Stimulated activated CD4-positive, alpha-beta T cell treated with anti-CD3 and anti-CD28 coated beads, Interleukin-4, amount 100 ng/mL, for 4 hours (primary cell): ENCODE data around the gene WDR5.

Experiments
- DNase-seq, 2 experiments: peaks; one replicate each; pipeline ENCODE4 v3.0.0-alpha.2; 2020

Gene WDR5

DNA sequence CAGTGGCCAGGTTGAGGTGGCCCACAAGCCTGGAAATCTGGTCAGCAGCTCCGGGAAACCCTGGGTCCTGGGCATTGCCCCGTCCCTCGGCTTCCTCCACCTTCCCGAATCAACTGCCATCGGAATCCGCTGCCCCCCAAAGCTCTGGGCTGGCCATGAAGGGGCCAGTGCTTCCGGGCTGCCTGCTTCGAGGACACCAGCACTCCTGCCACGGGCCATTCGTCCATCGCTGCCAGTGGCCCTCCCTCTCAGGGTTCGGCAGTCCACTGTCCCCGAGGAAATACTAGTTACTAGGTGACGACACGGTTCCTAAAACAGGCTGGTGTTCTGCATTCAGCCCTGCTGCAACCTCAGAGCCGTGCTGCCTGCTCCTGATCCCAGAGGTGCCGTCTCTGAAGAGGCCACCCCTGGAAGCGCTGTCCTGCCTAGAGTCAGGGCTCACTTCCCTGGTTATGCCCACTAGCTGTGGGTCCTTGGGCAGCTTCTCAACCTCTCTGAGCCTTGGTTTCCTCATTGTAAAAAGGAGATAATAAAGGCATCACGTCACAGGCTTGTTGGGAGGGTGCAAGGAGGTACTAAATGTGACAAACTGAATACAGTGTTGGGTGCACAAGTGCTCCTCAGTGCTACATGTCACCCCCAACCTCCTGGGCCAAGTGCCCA lies 3.5 kb upstream of the WDR5 start:
- no peak for DNase-seq

- DNase-seq: no peak
Observed at GRCh38 chr9:134134949-134135342, 936 bp upstream of the WDR5 start.

GRCh38 chr9:134136118-134136995 lies 475 bp downstream of the WDR5 start:
- DNase-seq: peak in 1 of 2 experiments; percentile 28

- no peak for DNase-seq
Observed at GRCh38 chr9:134136996-134137299, 1.1 kb downstream of the WDR5 start.

- DNase-seq: no peak
Observed at GRCh38 chr9:134138292-134138691, 2.4 kb downstream of the WDR5 start.

DNA sequence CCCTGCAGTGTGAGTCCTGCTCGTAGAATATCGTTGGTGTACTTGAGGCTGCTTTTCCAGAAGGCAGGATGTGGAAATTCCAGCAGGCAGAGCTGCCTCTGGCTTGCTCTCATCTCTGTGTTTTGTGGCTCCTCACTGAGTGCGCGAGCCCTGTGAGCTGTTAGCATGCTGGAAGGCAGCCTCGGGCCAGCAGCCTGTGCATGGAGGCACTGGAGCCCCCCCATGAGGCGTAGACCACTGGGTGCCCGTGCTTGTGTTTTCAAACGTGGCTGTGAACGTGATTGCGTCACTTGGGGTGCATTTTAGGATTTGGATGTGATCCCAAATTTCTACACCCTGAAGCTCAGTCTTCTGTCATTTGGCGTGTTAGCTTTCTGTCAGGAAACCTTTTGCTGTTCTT lies 3.2 kb downstream of the WDR5 start:
- no peak for DNase-seq

DNA sequence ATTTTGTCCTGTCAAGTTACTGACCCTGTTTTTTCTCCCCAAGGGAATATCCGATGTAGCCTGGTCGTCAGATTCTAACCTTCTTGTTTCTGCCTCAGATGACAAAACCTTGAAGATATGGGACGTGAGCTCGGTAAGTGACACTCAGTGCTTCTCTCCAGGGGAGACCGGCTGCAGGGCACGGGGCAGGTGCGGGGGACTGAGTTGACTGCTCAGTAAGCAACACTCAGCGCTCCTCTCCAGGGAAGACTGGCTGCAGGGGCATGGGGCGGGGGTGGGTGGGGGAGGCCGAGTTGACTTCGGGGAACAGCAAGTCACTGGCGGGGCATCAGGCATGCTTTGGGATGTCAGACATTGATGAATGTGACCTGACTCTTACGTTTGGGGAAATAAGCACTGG lies 6.0 kb downstream of the WDR5 start:
- DNase-seq: no peak

- DNase-seq: no peak
Observed at GRCh38 chr9:134144801-134145200, 8.9 kb downstream of the WDR5 start.

DNA sequence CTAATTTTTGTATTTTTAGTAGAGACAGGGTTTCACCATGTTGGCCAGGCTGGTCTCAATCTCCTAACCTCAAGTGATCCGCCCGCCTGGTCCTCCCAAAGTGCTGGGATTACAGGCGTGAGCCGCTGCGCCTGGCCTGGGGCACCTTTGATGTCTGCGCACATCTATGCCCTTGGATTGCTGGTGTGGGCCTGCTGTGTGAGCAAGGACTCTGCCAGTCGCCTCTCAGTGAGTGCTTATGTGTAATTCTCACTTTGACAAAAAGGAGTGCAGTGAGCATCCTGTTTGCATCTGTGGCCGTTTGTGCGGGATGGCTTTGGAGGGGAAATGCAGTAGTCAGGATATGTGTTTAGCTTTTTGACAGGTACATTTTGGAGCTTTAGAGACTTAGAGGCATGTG lies 9.4 kb downstream of the WDR5 start:
- DNase-seq: no peak

DNA sequence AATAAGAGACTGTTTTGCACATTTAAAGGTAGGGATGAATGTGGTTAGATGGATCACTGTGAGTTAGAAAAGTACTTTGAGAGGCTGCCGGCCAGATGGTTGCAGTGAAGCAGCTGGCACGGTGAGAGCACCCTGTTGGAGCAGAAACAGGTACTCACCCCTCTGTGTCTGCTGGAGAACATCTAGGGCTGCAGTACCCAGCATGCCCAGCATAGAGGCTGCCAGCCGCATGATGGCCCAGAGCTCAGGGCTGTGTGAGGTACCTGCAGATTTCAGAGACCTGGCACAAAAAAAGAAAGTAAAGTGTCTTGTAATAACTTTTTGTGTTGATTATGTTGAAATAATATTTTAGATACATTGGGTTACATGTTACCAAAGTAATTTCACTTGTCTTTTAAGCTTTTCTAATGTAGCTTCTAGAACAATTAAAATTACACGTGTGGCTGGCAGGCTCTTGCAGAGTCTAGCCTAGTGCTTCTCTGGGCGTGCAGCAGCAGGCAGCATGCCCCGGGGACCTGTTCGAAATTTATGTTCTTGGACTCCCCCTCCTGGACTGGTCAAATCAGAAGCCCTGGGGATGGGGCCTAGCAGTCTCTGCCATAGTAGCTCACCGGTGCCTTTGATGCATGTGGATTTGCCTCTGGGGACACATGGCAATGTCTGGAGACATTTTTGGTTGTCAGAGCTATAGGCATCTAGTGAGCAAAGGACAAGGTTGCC lies 11.1 kb downstream of the WDR5 start:
- no peak for DNase-seq

DNA sequence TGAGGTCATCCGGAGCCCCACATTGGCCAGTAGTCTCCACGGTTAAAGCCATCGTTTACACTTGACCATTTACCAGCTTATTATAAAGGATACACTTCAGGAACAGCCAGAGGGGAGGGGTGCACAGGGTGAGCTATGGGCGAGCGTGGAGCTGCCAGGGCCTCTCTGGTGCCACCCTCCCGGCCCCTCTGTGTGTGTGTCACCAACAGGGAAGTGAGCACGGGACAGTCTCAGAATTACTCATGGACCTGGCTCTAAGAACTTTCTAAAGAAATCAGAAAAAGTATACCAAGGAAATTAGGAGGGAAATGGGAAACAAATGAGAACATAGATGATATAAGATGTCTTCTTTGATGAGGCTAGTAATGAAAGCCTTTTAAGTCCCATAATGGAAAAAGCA lies 13.5 kb downstream of the WDR5 start:
- DNase-seq: no peak

GRCh38 chr9:134150557-134151214 lies 14.8 kb downstream of the WDR5 start:
- no peak for DNase-seq

DNA sequence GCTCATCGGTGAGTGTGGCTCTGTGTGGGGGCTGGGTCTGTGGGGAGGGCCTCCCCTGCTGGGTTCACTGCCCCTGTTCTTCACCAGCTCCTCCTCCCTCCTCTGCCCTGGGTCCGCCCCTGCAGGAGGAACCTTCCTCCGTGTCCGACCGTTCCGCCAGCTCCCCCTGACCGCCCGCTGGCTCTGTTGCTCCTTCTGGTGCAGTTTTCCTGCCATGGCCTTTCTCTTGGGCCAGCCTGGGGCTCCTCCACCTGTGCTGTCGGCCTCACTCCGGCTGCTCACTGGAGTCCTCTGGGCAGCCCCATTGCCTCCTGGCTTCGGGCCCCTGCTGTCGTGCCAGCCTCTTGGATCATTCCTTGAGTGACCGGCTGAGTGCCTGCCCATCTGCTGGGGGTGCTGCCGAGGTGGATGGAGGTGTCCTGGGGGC lies 16.2 kb downstream of the WDR5 start:
- DNase-seq: no peak

GRCh38 chr9:134152488-134152887 lies 16.6 kb downstream of the WDR5 start:
- DNase-seq: no peak

GRCh38 chr9:134153450-134153849 lies 17.6 kb downstream of the WDR5 start:
- no peak for DNase-seq

DNA sequence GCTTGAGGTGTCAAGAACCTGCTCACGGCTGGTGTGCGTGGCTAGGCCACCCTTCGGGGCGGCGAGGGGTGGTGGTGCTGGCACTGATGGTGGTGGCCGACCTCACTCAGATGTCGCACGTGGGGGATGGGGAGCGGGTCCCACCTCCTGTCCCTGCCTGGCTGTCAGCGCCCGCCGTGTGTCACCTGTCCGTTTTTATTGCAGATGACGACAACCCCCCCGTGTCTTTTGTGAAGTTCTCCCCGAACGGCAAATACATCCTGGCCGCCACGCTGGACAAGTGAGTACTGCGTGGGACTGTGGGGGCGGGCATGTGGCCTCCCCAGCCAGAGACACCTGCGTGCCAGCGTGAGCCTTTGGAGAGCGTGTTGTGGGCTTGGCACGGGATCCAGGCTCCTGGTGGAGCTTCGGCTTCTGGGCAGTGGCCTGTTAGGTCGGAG lies 18.4 kb downstream of the WDR5 start:
- DNase-seq: no peak

GRCh38 chr9:134155812-134156377 lies 20.0 kb downstream of the WDR5 start:
- no peak for DNase-seq

- no peak for DNase-seq
Observed at GRCh38 chr9:134156564-134157377, 20.9 kb downstream of the WDR5 start.

DNA sequence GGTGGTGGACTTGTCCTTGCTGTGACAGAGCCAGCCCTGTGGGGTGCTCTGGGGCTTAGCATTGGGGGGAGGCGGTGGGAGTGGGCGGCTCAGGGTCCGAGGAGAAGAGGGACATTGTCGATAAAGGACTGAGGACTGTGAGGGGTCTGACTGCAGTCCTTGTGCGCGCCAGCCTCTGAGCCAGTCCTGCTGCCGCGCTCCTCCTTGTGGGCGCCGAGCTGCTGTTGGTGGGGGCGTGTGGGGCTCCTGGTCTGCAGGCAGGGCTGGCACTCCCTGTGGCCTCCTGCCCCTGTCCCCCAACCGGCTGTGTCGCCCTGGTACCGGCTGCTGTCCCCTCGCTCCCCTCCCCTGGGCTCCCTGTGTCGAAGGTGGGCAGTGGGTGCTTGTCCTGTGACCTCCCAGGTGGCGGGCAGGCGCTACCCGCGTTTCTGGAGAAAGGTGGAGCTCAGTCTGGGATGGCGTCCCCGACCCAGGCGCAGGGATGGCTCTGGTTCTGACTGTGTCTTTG lies 21.6 kb downstream of the WDR5 start:
- no peak for DNase-seq

- DNase-seq: no peak
Observed at GRCh38 chr9:134158242-134158641, 22.4 kb downstream of the WDR5 start.

DNA sequence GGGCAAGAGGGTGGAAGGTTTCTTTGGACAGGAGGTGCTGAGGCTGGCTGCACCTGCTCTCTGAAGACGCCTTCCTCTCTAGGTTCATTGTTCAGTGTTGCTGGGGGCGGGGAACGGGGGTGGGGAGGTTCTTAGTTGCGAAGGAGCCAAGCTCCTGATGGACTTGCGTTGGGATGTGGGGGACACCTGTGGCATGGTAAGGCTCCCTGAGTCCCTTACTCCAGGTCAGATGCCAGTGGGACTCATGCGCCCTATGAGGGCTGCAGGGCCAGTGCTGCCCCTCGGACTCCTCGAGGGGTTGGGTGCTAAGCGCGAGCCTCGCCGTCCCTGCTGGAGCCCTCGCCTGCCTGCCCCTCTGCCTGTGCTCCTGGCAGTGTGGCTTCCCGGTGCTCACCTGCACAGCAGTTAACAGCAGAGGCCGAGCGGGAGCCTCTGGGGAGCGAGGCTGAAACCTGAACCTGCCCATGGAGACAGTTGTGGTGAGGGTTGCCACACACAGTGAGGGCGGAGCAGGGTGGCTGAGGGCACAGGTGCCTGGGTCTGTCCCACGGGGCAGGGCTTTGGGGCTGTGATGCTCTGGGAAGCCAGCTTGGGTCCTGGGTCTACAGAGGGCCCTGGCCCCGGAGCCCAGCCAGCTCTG lies 23.0 kb downstream of the WDR5 start:
- no peak for DNase-seq
